GM23248 (cell line): ENCODE results near the gene ZBTB6. TPM values are rescaled to one million over a fixed set of nuclear protein-coding genes. Genes with fewer than 3 reads are reported as not detected.

Experiments used
- DNase-seq: peaks from one replicate; pipeline ENCODE4 v3.0.0-alpha.2; 2015
- H2AFZ ChIP-seq: fragments of 200-600 bp; sonication (generic); 2 replicates; pipeline ENCODE4 v1.6.1; 2016; ENCODE audit warnings: antibody characterized with exemption
- H3F3A ChIP-seq: fragments of 200-600 bp; sonication (generic); 2 replicates; pipeline ENCODE4 v1.6.1; 2016; ENCODE audit warnings: mild to moderate bottlenecking, antibody characterized with exemption, mixed run types; ENCODE audit not compliant: insufficient read depth
- H3K27ac ChIP-seq: fragments of 200-600 bp; sonication (generic); 2 replicates; pipeline ENCODE4 v1.5.1; 2016; ENCODE audit warnings: mild to moderate bottlenecking
- H3K27me3 ChIP-seq: fragments of 200-600 bp; sonication (generic); replicated peaks from 2 replicates; pipeline ENCODE4 v1.6.1; 2016; ENCODE audit warnings: mild to moderate bottlenecking; ENCODE audit not compliant: insufficient read depth
- H3K36me3 ChIP-seq: fragments of 200-600 bp; sonication (generic); 2 replicates; pipeline ENCODE4 v1.6.1; 2016; ENCODE audit warnings: low read depth, mild to moderate bottlenecking
- H3K4me1 ChIP-seq: fragments of 200-600 bp; sonication (generic); 2 replicates; pipeline ENCODE4 v1.6.1; 2016; ENCODE audit warnings: mild to moderate bottlenecking; ENCODE audit not compliant: insufficient read depth
- H3K4me2 ChIP-seq: fragments of 200-600 bp; sonication (generic); one replicate; pipeline ENCODE4 v1.6.1; 2016; ENCODE audit warnings: mild to moderate bottlenecking; ENCODE audit not compliant: unreplicated experiment
- H3K4me3 ChIP-seq: fragments of 200-600 bp; sonication (generic); 2 replicates; pipeline ENCODE4 v1.5.1; 2016; ENCODE audit warnings: mild to moderate bottlenecking
- H3K79me2 ChIP-seq: fragments of 200-600 bp; sonication (generic); 2 replicates; pipeline ENCODE4 v1.6.1; 2016; ENCODE audit warnings: mild to moderate bottlenecking; ENCODE audit not compliant: insufficient read depth
- H3K9ac ChIP-seq: fragments of 200-600 bp; sonication (generic); 2 replicates; pipeline ENCODE4 v1.6.1; 2016; ENCODE audit warnings: mild to moderate bottlenecking
- H3K9me2 ChIP-seq: fragments of 200-600 bp; sonication (generic); 2 replicates; pipeline ENCODE4 v1.6.1; 2016; ENCODE audit warnings: mixed run types, mild to moderate bottlenecking, moderate library complexity; ENCODE audit not compliant: insufficient read depth
- H3K9me3 ChIP-seq: fragments of 200-600 bp; sonication (generic); one replicate; pipeline ENCODE4 v1.6.1; 2017; ENCODE audit warnings: low read depth
- H4K20me1 ChIP-seq: fragments of 200-600 bp; sonication (generic); 2 replicates; pipeline ENCODE4 v1.6.0; 2016; ENCODE audit not compliant: insufficient read depth
- EZH2 ChIP-seq: fragments of 200-600 bp; sonication (generic); IDR thresholded peaks from 2 replicates; pipeline ENCODE4 v1.6.1; 2018; ENCODE audit warnings: antibody characterized with exemption, mild to moderate bottlenecking; ENCODE audit not compliant: insufficient read depth, poor library complexity, severe bottlenecking
- EZH2phosphoT487 ChIP-seq: fragments of 200-600 bp; sonication (generic); IDR thresholded peaks from 2 replicates; pipeline ENCODE4 v1.6.1; 2018; ENCODE audit warnings: antibody characterized with exemption, moderate library complexity, mild to moderate bottlenecking, low read depth; ENCODE audit not compliant: insufficient read depth
- WGBS, 2 experiments: methylation state at CpG; one replicate each; pipeline ENCODE4 v1.1.6; 2015 to 2017; ENCODE audit warnings: low lambda C conversion rate in 2 of 2, low coverage in 1 of 2; ENCODE audit errors: missing lambda C conversion rate in 2 of 2; 5-methylcytosine and 5-hydroxymethylcytosine counted together
- in situ Hi-C: fragments of 300-500 bp; cut with MboI; formaldehyde crosslinking; loops from 2 replicates; pipeline ENCODE4 v1.15.0; 2020
- polyA plus RNA-seq: library from polyadenylated mRNA; unstranded; fragments of >200 nt; fragmentation: Nextera tagmentation; extraction: Ambion mirVana; gene quantifications from 2 replicates; pipeline ENCODE4 v1.2.1, GENCODE V29; 2016
- total RNA-seq: library from RNA; depleted of rRNA; stranded (reverse); fragments of >200 nt; shearing (Covaris generic); gene quantifications from 2 replicates; pipeline ENCODE4 v1.2.3, GENCODE V29; 2014; rRNA removed

Gene ZBTB6
- 8.3 and 9.8 TPM in 2 replicates for total RNA-seq
- polyA plus RNA-seq: 4.4 and 4.5 TPM in 2 replicates

GRCh38 chr9:122912964-122913673 lies at the start of gene ZBTB6:
Gene ZBTB6, minus strand, starts transcription at chr9:122913323. Its CDS starts 1,251 bp downstream, at chr9:122912072.
- H3K4me2 ChIP-seq: peak within 1 kb of the TSS; percentile 90
- no peaks in the 10 kb centered on the region for H3K27me3 ChIP-seq
- H3K79me2 ChIP-seq: peaks cover 60% of the 10 kb centered on the region
- H3K9me3 ChIP-seq: no peaks in the 10 kb centered on the region
- H3F3A ChIP-seq: peaks cover 37% of the 10 kb centered on the region; the same call in 1 of the 2 replicates
- peak within 1 kb of the TSS; percentile 91 for H2AFZ ChIP-seq
- H3K9ac ChIP-seq: peak within 1 kb of the TSS; percentile 94
- peak; percentile 93 for DNase-seq
- in situ Hi-C loops: no loop called here
- no peaks in the 10 kb centered on the region for H3K9me2 ChIP-seq
- TF ChIP-seq EZH2: no peak
- no peak for TF ChIP-seq EZH2phosphoT487
- H3K27ac ChIP-seq: peak within 1 kb of the TSS; percentile 88
- H3K4me1 ChIP-seq: peaks cover 6% of the 10 kb centered on the region
- H3K36me3 ChIP-seq: peaks cover 19% of the 10 kb centered on the region
- H3K4me3 ChIP-seq: peak within 1 kb of the TSS; percentile 95
- WGBS, 2 experiments: 1% methylated on average over 34 to 35 of the region's 35 CpGs
- H4K20me1 ChIP-seq: no peaks in the 10 kb centered on the region

GRCh38 chr9:122961139-122961538 lies 48.0 kb upstream of the ZBTB6 start:
- Histone ChIP-seq H3K27me3 (no peaks in the 10 kb centered on the region), H3K4me3 (no peak overlapping the region), H3K36me3 (peaks cover 6% of the 10 kb centered on the region; the same call in 1 of the 2 replicates), H3K4me2 (no peak overlapping the region), H2AFZ (no peak overlapping the region), H3K27ac (no peak overlapping the region), H3K9me2 (no peaks in the 10 kb centered on the region), H4K20me1 (no peaks in the 10 kb centered on the region), H3K4me1 (0 out of 2 replicates have a peak, but pooled peaks cover 4% of the 10 kb centered on the region), H3K79me2 (peaks cover 15% of the 10 kb centered on the region), H3K9me3 (no peaks in the 10 kb centered on the region), H3F3A (no peaks in the 10 kb centered on the region), H3K9ac (no peak overlapping the region)
- in situ Hi-C loops: no loop called here
- TF ChIP-seq EZH2phosphoT487 (no peak), EZH2 (no peak)
- DNase-seq: no peak
- 94 to 96% methylated on average over 1 of the region's 1 CpG for WGBS, 2 experiments

- DNase-seq: no peak
- Histone ChIP-seq H3K36me3 (peaks cover 3% of the 10 kb centered on the region; the same call in 1 of the 2 replicates), H3K9me2 (no peaks in the 10 kb centered on the region), H3K9me3 (no peaks in the 10 kb centered on the region), H4K20me1 (no peaks in the 10 kb centered on the region; the same call in 1 of the 2 replicates), H3K4me1 (peaks cover 16% of the 10 kb centered on the region), H2AFZ (no peak overlapping the region), H3K4me3 (no peak overlapping the region), H3F3A (peaks cover 14% of the 10 kb centered on the region; the same call in 1 of the 2 replicates), H3K27me3 (no peaks in the 10 kb centered on the region), H3K9ac (no peak overlapping the region), H3K79me2 (peaks cover 66% of the 10 kb centered on the region), H3K27ac (no peak overlapping the region), H3K4me2 (no peak overlapping the region)
- TF ChIP-seq EZH2: no peak
- TF ChIP-seq EZH2phosphoT487: no peak
- in situ Hi-C loops: no loop called here
These were observed 42.8 kb upstream of the ZBTB6 start for GRCh38 chr9:122955961-122956360.

- Histone ChIP-seq H3K4me3 (no peak overlapping the region), H3K4me1 (peaks cover 13% of the 10 kb centered on the region), H3K9me3 (no peaks in the 10 kb centered on the region), H2AFZ (no peak overlapping the region), H3K4me2 (peak overlapping the region; percentile 45), H3K27me3 (no peaks in the 10 kb centered on the region), H3F3A (peaks cover 14% of the 10 kb centered on the region; the same call in 1 of the 2 replicates), H3K79me2 (peaks cover 83% of the 10 kb centered on the region), H3K9me2 (no peaks in the 10 kb centered on the region), H3K9ac (no peak overlapping the region), H3K36me3 (no peaks in the 10 kb centered on the region), H3K27ac (peak overlapping the region; percentile 20), H4K20me1 (no peaks in the 10 kb centered on the region; the same call in 1 of the 2 replicates)
- peak; percentile 50 for DNase-seq
- no peak for TF ChIP-seq EZH2phosphoT487
- no peak for TF ChIP-seq EZH2
- in situ Hi-C loops: no loop called here
These were observed 41.1 kb upstream of the ZBTB6 start for GRCh38 chr9:122954253-122954691.
